Peyer's patch (tissue), 4 donors: ENCODE measurements around the gene TAC4. TPM values are rescaled to one million over a fixed set of nuclear protein-coding genes. Genes with fewer than 3 reads are reported as not detected.

ENCODE experiments used
- DNase-seq, 3 donors: peaks; one replicate each; pipeline ENCODE4 v3.0.0-alpha.2; 2017 to 2019
- H3K27ac ChIP-seq, 4 donors: fragments of 200-600 bp; sonication (generic); one replicate each; pipeline ENCODE4 v1.5.1; 2016 to 2019
- H3K27me3 ChIP-seq, 2 donors: fragments of 200-600 bp; sonication (generic); one replicate each; pipeline ENCODE4 v1.5.1; 2019
- H3K36me3 ChIP-seq, 3 donors: fragments of 200-600 bp; sonication (generic); one replicate each; pipeline ENCODE4 v1.5.1; 2016 to 2019
- H3K4me1 ChIP-seq, 4 donors: fragments of 200-600 bp; sonication (generic); one replicate each; pipeline ENCODE4 v1.5.1; 2016 to 2019
- H3K4me3 ChIP-seq, 4 donors: fragments of 200-600 bp; sonication (generic); 1 replicate in 3 of 4; 2 replicates in 1 of 4; pipeline ENCODE4 v1.5.1; 2016 to 2019; ENCODE audit warnings: mild to moderate bottlenecking in 1 of 4
- H3K9me3 ChIP-seq, 4 donors: fragments of 200-600 bp; sonication (generic); one replicate each; pipeline ENCODE4 v1.5.1; 2016 to 2019; ENCODE audit warnings: mild to moderate bottlenecking in 1 of 4
- POLR2A ChIP-seq, 2 donors: fragments of 450-650 bp; IDR thresholded peaks; one replicate each; pipeline ENCODE4 v1.5.1; 2017; ENCODE audit warnings: antibody characterized with exemption in 2 of 2, mild to moderate bottlenecking in 2 of 2, moderate library complexity in 2 of 2
- total RNA-seq, 4 donors: library from RNA; depleted of rRNA; stranded (reverse); fragments of >200 nt; gene quantifications; one replicate each; pipeline ENCODE4 v1.1.0, GENCODE V29; 2016
- TF ChIP-seq, protein P1 (sequence below), 6 experiments: fragments of 450-650 bp in 4 of 6; fragments of 200-600 bp in 2 of 6; sonication (generic) in 1 of 6; IDR thresholded peaks; one replicate each; pipeline ENCODE4 v1.5.1; 2017 to 2019; ENCODE audit warnings: antibody characterized with exemption in 6 of 6, mild to moderate bottlenecking in 3 of 6, moderate library complexity in 1 of 6

The TAC4 gene
- total RNA-seq, 4 donors from 2014 or later = not detected

DNA sequence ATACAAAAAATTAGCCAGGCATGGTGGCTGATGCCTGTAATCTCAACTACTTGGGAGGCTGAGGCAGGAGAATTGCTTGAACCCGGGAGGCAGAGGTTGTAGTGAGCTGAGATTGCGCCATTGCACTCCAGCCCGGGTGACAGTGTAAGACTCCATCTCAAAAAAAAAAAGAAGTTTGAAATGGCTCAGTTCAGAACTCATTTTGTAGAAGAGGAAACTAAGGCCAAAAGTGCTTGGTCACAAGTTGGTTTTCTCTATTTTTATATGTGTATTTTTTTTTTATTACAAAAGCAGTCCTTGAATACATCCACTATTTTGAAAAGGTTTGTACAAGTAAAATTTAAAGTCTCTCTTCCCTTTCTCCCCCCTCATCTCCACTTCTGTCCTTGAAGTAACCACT, 5.5 kb downstream of the TAC4 start:
- no peak for TF ChIP-seq POLR2A (IDR thresholded peaks at IDR 0.05)
- TF ChIP-seq, protein P1, sequence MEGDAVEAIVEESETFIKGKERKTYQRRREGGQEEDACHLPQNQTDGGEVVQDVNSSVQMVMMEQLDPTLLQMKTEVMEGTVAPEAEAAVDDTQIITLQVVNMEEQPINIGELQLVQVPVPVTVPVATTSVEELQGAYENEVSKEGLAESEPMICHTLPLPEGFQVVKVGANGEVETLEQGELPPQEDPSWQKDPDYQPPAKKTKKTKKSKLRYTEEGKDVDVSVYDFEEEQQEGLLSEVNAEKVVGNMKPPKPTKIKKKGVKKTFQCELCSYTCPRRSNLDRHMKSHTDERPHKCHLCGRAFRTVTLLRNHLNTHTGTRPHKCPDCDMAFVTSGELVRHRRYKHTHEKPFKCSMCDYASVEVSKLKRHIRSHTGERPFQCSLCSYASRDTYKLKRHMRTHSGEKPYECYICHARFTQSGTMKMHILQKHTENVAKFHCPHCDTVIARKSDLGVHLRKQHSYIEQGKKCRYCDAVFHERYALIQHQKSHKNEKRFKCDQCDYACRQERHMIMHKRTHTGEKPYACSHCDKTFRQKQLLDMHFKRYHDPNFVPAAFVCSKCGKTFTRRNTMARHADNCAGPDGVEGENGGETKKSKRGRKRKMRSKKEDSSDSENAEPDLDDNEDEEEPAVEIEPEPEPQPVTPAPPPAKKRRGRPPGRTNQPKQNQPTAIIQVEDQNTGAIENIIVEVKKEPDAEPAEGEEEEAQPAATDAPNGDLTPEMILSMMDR (IDR thresholded peaks at IDR 0.05) = no peak
- Histone ChIP-seq H3K27me3 (no peaks in the 10 kb centered on the region), H3K4me1 (peaks cover 0 to 11% (median 0%) of the 10 kb centered on the region in 4 donors), H3K4me3 (no peak overlapping the region), H3K9me3 (no peaks in the 10 kb centered on the region), H3K27ac (no peak overlapping the region), H3K36me3 (peaks cover 0 to 3% (median 0%) of the 10 kb centered on the region in 3 donors)
- no peak for DNase-seq

DNA sequence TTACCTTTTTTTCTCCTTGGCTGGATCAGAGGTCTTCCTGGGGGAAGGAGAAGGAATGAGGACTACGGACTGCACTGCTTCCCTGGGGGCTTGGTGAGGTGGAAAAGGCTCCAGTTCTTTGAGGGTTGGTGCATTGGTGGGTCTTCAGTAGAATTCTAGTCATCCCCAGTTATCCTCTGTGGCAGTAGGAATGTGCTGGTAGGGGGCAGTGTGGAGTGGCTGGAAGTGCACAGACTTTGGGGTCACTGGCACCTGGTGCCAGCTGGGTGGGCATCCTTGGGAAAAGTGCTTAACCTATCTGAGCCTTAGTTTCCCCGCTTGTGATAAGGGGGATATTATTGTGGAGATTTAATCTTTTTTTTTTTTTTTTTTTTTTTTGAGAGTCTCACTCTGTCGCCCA, 6.3 kb downstream of the TAC4 start:
- Histone ChIP-seq H3K36me3 (peaks cover 0 to 3% (median 0%) of the 10 kb centered on the region in 3 donors), H3K27me3 (no peaks in the 10 kb centered on the region), H3K4me3 (no peak overlapping the region), H3K4me1 (peaks cover 0 to 17% (median 0%) of the 10 kb centered on the region in 4 donors), H3K9me3 (no peaks in the 10 kb centered on the region), H3K27ac (no peak overlapping the region)
- no peak for TF ChIP-seq POLR2A (IDR thresholded peaks at IDR 0.05)
- TF ChIP-seq, protein P1 (IDR thresholded peaks at IDR 0.05) = no peak
- DNase-seq = no peak

DNA sequence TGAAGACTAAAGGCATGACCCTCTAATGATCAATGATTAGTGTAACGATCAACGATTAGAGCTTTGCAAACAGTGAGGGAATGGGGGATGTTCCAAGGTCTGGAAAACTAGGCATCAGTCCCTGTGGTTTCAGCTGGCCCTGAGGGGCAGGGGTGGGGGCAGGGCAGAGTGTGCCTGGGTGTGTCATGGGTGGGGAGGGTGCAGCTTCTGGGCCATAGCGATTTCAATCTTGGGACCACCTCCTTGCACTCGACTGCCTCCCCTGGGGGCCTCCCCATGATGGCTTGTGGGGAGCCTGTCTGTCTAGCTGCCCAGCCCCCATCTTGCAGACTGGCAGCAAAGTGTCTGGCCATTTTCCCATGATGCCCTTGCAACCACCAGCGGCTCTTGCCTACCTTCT, 8.4 kb downstream of the TAC4 start:
- DNase-seq = no peak
- Histone ChIP-seq H3K4me3 (no peak overlapping the region), H3K27ac (no peak overlapping the region), H3K27me3 (no peaks in the 10 kb centered on the region), H3K9me3 (no peaks in the 10 kb centered on the region), H3K36me3 (peaks cover 0 to 4% (median 0%) of the 10 kb centered on the region in 3 donors), H3K4me1 (peaks cover 0 to 16% (median 0%) of the 10 kb centered on the region in 4 donors)
- TF ChIP-seq, protein P1 (IDR thresholded peaks at IDR 0.05) = no peak
- TF ChIP-seq POLR2A (IDR thresholded peaks at IDR 0.05) = no peak

DNA sequence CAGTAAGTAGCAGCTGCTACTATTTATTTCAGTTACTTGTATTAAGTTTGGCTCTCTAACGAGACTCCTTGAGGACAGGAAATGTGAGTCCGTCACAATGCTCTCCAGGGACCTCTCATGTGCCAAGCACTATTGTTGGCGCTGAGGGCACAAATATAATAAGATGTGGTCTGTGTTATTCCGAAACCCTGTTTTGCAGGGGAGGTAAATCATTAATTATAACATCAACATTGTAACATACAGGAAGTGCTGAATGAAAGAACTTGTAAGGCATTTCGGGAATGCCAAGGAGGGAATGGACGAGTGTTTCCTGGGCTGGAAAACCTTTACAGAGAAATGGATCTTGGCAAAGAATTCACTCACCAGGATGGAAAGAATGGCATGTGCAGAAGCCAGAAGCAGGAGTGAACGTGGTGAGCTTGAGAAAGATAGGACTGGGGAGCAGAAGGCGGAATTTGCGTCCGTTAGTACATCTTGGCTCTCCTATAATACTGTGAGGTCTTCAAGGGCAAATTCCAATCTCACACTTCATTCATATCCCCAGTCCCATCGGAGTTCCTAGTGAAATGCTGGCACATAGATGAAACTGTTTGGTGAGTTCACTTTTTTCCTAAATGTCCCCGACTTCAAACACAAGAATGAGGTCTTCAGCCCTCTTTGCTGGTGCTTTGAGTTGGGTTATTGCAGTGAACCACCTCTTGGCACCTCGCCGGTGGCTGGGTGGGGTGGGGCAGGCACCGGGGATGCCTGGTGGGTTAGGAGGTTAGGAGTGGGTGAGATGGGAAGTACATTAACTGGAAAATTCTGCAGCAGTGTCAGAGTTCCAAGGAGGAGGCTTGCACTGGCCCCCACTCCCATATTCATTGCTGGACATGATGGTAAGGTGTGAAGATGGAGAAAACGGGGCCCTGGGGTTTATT, 11.5 kb downstream of the TAC4 start:
- Histone ChIP-seq H3K4me1 (peaks cover 0 to 16% (median 0%) of the 10 kb centered on the region in 4 donors), H3K9me3 (no peaks in the 10 kb centered on the region), H3K4me3 (no peak overlapping the region), H3K36me3 (peaks cover 0 to 22% (median 0%) of the 10 kb centered on the region in 3 donors), H3K27me3 (no peaks in the 10 kb centered on the region), H3K27ac (no peak overlapping the region)
- no peak for DNase-seq
- no peak for TF ChIP-seq POLR2A (IDR thresholded peaks at IDR 0.05)
- TF ChIP-seq, protein P1 (IDR thresholded peaks at IDR 0.05) = no peak

DNA sequence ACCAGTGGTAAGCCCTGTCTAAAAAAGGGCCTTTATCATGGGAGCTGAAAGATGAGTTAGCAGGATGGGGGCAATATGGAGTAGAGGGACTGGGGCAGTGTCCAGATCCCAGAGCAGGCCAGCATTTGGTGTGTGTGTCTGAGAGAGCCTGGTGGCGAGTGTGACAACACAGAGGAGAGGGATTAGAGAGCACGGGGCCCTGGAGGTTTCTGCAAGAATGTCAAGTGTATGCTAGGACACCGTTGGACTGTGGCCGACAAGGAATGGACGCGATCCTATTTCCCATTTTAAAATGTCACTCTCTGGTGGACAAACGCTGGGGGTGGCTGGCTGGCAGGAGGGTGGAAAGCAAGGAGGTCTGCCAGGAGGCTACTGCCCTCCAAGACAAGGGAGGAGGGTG, 12.4 kb downstream of the TAC4 start:
- Histone ChIP-seq H3K9me3 (no peaks in the 10 kb centered on the region), H3K36me3 (peaks cover 0 to 31% (median 0%) of the 10 kb centered on the region in 3 donors), H3K4me3 (no peak overlapping the region), H3K27ac (no peak overlapping the region), H3K27me3 (no peaks in the 10 kb centered on the region), H3K4me1 (peaks cover 0 to 16% (median 0%) of the 10 kb centered on the region in 4 donors)
- TF ChIP-seq POLR2A (IDR thresholded peaks at IDR 0.05) = no peak
- TF ChIP-seq, protein P1 (IDR thresholded peaks at IDR 0.05) = no peak
- DNase-seq = no peak
